Chondrocyte (in vitro differentiated cells): Measurements from ENCODE around the gene ANKMY1. TPM values are rescaled to one million over a fixed set of nuclear protein-coding genes. Genes with fewer than 3 reads are reported as not detected.

Experiments used
- DNase-seq: peaks from one replicate; pipeline ENCODE4 v3.0.0; 2021; ENCODE audit warnings: mixed read lengths, low spot score
- H3K27ac Mint-ChIP-seq: one replicate; pipeline ENCODE4 v1.8.0; 2021; ENCODE audit warnings: mild to moderate bottlenecking, moderate library complexity, mixed read lengths; ENCODE audit not compliant: unreplicated experiment
- H3K27me3 Mint-ChIP-seq: 2 replicates; pipeline ENCODE4 v1.8.0; 2021; ENCODE audit warnings: low read depth, mixed read lengths
- H3K36me3 Mint-ChIP-seq: 2 replicates; pipeline ENCODE4 v1.8.0; 2021; ENCODE audit warnings: low read depth, mixed read lengths
- H3K4me1 Mint-ChIP-seq: 2 replicates; pipeline ENCODE4 v1.8.0; 2021; ENCODE audit warnings: low read depth, mild to moderate bottlenecking, mixed read lengths
- H3K4me3 Mint-ChIP-seq: one replicate; pipeline ENCODE4 v1.8.0; 2021; ENCODE audit warnings: mild to moderate bottlenecking, moderate library complexity, mixed read lengths; ENCODE audit not compliant: unreplicated experiment
- H3K9me3 Mint-ChIP-seq: 2 replicates; pipeline ENCODE4 v1.8.0; 2021; ENCODE audit warnings: low read depth, mixed read lengths
- total RNA-seq: library from RNA; stranded (reverse); gene quantifications from 3 replicates; pipeline ENCODE4 v1.2.1, GENCODE V29; 2021
- TF ChIP-seq, protein P1 (sequence below): fragments of 200-600 bp; sonication (generic); IDR thresholded peaks from 2 replicates; pipeline ENCODE4 v1.5.0; 2021; ENCODE audit warnings: antibody characterized with exemption, mild to moderate bottlenecking, moderate library complexity

Gene ANKMY1
- total RNA-seq, 1 donor from 2014 or later = 10.8 TPM

DNA sequence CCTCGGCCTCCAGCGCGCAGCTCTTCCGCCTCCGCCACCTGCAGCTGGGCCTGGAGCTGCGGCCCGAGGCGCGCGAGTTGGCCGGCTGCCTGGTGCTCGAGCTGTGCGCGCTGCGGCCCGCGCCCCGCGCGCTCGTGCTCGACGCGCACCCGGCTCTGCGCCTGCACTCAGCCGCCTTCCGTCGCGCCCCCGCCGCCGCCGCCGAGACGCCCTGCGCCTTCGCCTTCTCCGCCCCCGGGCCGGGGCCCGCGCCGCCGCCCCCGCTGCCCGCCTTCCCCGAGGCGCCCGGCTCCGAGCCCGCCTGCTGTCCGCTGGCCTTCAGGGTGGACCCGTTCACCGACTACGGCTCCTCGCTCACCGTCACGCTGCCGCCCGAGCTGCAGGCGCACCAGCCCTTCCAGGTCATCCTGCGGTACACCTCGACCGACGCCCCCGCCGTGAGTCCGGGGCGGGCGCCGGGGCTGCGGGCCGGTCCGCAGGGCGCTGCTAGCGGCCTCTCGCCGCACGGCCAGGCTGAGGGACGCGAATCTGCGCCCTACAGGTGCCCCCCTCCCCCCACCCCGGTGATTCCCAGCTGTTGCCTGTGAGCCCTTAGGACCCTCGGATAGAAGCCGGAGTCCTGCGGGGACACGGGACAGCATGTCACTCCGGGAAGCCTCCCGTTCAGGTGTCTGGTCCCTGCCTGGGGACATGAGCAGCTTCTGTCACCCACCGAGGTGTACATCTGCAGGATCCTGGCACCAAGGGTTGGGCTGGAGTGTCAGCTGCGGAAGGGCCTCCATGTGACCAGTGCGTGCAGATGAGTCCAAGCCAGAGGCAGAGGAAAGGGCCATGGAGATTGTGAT lies 11.1 kb upstream of the ANKMY1 start:
- Mint-ChIP-seq H3K4me1 (peaks cover 42% of the 10 kb centered on the region), H3K27me3 (no peaks in the 10 kb centered on the region), H3K27ac (peak overlapping the region; percentile 27), H3K4me3 (peak overlapping the region; percentile 71), H3K36me3 (no peaks in the 10 kb centered on the region), H3K9me3 (no peaks in the 10 kb centered on the region)
- peak; percentile 87 for DNase-seq
- TF ChIP-seq, protein P1, sequence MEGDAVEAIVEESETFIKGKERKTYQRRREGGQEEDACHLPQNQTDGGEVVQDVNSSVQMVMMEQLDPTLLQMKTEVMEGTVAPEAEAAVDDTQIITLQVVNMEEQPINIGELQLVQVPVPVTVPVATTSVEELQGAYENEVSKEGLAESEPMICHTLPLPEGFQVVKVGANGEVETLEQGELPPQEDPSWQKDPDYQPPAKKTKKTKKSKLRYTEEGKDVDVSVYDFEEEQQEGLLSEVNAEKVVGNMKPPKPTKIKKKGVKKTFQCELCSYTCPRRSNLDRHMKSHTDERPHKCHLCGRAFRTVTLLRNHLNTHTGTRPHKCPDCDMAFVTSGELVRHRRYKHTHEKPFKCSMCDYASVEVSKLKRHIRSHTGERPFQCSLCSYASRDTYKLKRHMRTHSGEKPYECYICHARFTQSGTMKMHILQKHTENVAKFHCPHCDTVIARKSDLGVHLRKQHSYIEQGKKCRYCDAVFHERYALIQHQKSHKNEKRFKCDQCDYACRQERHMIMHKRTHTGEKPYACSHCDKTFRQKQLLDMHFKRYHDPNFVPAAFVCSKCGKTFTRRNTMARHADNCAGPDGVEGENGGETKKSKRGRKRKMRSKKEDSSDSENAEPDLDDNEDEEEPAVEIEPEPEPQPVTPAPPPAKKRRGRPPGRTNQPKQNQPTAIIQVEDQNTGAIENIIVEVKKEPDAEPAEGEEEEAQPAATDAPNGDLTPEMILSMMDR = no peak

DNA sequence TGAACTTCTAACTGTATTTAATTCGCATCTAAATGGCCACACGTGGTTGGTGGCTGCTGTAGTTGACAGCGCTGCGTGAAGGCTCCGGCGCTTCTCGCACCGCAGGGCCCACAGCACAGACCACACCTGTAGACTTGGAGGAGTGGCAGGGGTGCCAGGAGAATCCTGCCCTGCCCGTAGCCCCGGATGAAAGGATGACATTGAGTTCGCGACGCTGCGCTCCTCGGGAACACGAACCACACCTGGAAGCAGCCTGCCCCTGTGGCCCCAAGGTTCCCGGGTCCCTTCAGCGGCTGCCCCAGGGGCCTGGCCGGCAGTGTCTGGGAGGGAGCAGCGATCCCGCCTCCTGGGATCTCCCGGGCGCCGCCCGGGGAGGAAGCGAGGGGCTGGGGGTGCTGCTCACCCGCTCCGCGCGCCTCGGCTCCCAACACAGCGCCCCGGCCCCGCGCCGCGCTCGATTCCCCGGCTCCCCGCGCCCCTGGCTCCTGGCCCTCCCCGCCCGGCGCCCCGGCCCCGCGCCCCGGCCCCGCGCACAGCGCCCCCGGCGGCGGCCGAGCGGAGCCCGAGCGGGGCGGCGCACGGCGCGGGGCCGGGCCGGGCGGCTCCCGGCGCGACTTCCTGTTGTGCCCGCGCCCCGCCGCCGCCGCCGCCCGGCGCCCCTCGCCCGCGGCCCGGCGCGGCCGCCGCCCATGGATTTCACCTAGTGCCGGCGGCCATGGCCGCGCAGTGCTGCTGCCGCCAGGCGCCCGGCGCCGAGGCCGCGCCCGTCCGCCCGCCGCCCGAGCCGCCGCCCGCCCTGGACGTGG lies 10.3 kb upstream of the ANKMY1 start, which contains the start of gene RNPEPL1:
Gene RNPEPL1, plus strand, starts transcription at position 613 of the 806 bp plus-strand sequence. Its CDS starts 103 bp downstream, at position 716.
- no peaks in the 10 kb centered on the region for H3K9me3 Mint-ChIP-seq
- peak; percentile 77 for DNase-seq
- peak within 1 kb of the TSS; percentile 76 for H3K27ac Mint-ChIP-seq
- TF ChIP-seq, protein P1 = peak; percentile 58
- H3K4me1 Mint-ChIP-seq = peaks cover 42% of the 10 kb centered on the region
- no peaks in the 10 kb centered on the region for H3K36me3 Mint-ChIP-seq
- H3K4me3 Mint-ChIP-seq = peak within 1 kb of the TSS; percentile 82
- no peaks in the 10 kb centered on the region for H3K27me3 Mint-ChIP-seq

DNA sequence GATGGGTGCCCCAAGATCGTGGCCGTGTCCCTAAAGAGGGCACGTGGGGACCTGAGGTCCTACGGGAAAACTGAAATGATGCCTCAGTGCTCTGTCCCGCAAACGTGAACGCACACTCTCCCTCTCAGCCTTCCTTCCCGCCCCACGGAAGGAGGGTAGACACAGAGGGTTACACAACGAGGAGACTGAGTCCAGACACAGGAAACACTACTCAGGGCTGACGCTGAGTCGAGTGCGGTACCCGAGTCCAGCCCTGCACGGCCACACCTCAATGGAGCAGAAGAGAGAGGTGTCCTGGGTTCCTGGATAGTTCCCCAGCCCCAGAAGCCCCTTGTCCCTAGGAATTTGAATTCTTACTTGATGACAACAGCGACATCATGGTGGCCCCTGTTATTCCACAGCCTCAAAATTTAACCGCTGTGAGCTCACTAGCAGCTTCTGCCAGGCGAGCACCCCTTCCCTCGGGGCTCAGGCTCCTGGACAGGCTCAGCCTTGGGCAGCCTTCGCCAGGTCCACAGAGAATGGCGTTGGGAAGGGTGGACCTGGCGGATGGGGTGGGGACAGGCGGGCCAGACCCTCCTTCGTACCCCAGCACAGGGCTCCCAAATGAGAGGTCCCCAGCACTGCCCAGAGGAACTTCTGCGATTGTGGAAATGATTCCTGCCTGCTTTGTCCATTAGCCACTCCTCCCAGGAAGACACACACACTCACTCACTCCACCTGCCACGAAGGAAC lies 9.5 kb upstream of the ANKMY1 start:
- Mint-ChIP-seq H3K4me1 (peaks cover 42% of the 10 kb centered on the region), H3K27me3 (no peaks in the 10 kb centered on the region), H3K9me3 (no peaks in the 10 kb centered on the region), H3K4me3 (peak overlapping the region; percentile 82), H3K27ac (peak overlapping the region; percentile 76), H3K36me3 (no peaks in the 10 kb centered on the region)
- TF ChIP-seq, protein P1 = no peak
- peak; percentile 74 for DNase-seq

DNA sequence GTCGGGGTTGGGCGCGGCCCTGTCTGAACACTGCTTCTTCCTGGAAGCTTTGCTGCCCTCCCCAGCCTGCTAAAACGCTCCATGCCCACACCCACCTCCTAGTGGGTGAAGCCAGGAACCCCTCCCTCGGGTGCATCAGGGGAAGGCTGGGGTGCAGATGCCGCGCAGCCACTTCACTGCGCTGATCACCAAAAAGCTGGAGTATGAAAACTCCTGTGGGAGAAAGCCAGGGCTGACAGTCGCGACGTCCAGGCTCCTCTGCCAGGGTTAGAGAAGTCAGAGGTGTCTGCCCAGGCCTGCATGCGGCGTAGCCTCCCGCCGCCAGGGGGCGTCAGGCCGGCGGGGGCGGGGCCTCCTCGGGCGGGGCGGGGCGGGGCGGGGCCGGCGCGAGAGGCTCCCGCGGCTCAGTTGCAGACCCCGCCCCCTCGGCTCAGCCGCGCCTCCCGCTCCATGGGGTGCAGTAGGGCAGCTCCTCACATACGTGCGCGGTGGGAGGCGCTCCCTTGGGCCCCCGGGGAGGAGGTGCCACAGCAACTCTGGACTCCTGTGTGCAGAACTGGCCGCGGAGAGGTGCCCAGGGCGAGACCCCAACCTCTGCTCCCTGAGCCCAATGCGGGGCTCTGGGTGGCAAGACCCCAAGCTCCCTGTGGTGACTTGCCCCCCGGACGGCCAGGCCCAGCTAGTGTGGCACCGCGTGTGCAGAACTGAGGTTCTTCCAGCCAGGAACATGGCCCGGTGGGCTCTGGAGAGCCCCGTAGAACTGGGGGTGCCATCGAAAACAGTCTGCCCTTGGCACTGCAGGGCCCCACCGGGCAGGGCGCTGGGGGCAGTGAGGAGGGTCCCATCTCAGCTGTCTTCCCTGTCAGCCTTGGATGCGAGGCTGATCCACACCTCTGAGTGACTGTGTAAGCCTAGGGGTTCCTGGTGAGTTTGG lies 8.7 kb upstream of the ANKMY1 start:
- TF ChIP-seq, protein P1 = peak; percentile 95
- Mint-ChIP-seq H3K4me3 (peak overlapping the region; percentile 82), H3K4me1 (peaks cover 47% of the 10 kb centered on the region), H3K27ac (peak overlapping the region; percentile 77), H3K27me3 (no peaks in the 10 kb centered on the region), H3K9me3 (no peaks in the 10 kb centered on the region), H3K36me3 (no peaks in the 10 kb centered on the region)
- DNase-seq = peak; percentile 95
